ENCODE measurements around the gene DENND4A. TPM values are rescaled to one million over a fixed set of nuclear protein-coding genes. Genes with fewer than 3 reads are reported as not detected.

Gene DENND4A
- total and polyA plus RNA-seq, 2 of the 4 experiments (the other 2 are of a cell fraction) = 4.1 to 17.7 TPM

DNA sequence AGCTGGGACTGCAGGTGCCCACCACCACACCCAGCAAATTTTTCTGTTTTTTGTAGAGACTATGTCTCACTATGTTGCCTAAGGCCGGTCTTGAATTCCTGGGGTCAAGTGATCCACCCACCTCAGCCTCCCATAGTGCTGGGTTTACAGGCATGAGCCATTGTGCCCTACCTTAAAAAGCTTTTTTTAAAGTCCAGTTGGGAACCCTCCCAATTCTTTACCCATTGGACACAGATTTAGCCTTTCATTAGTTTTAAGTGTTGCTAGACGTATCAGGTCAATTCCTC lies 1.7 kb upstream of the DENND4A start:
- dilution Hi-C loops (cut with HindIII; ENCODE audit: low sequenced_read_pairs, unreplicated experiment) (no loop called here), intact Hi-C loops (cut with micrococcal nuclease) (loop anchor here (5.0 kb wide), 2 partner anchors 39 to 64 kb away; no protein-coding TSS in a partner anchor), in situ Hi-C loops (cut with MboI; ENCODE audit: low sequenced_read_pairs) (no loop called here)
- Histone ChIP-seq H3K23ac (ENCODE audit: low read depth, low read length) (no peak overlapping the region), H3K9me1 (ENCODE audit: insufficient read depth, low read length) (peaks cover 5% of the 10 kb centered on the region), H3K9ac (ENCODE audit: low read depth, low read length) (no peak overlapping the region), H3K4ac (ENCODE audit: low read depth, low read length) (no peak overlapping the region), H3K56ac (ENCODE audit: extremely low read depth, insufficient read depth, low read length) (no peak overlapping the region), H3K27ac (ENCODE audit: insufficient read depth, low read length) (no peak overlapping the region), H4K20me1 (ENCODE audit: insufficient read depth, low read length) (peaks cover 4% of the 10 kb centered on the region; the same call in 1 of the 2 replicates), H3K9me3 (ENCODE audit: control insufficient read depth, insufficient read depth, low read length) (no peaks in the 10 kb centered on the region), H2AK5ac (ENCODE audit: low read depth, low read length) (no peak overlapping the region), H4K91ac (ENCODE audit: insufficient read depth, low read depth, low read length) (no peak overlapping the region), H3K14ac (replicated peaks; ENCODE audit: low read depth, low read length) (no peak overlapping the region), H3K27me3 (ENCODE audit: control insufficient read depth, insufficient read depth, low read length) (no peaks in the 10 kb centered on the region), H3K18ac (ENCODE audit: low read depth, low read length) (no peak overlapping the region), H3K4me2 (ENCODE audit: low read depth, low read length) (no peak overlapping the region), H3K4me1 (ENCODE audit: control insufficient read depth, insufficient read depth, low read length) (peaks cover 2% of the 10 kb centered on the region; the same call in 1 of the 2 replicates), H3K79me1 (ENCODE audit: low read depth in 1 of 2, low read length in 2 of 2) (peaks cover 6 to 21% of the 10 kb centered on the region in 2 experiments), H3K36me3 (ENCODE audit: control insufficient read depth, insufficient read depth, low read length) (no peaks in the 10 kb centered on the region), H4K5ac (ENCODE audit: low read depth, low read length) (no peak overlapping the region), H2BK5ac (ENCODE audit: low read depth, low read length, poor library complexity, severe bottlenecking) (no peak overlapping the region), H2BK15ac (ENCODE audit: low read depth, low read length) (no peak overlapping the region), H4K8ac (ENCODE audit: low read depth in 2 of 2, low read length in 2 of 2) (no peak overlapping the region), H3K4me3 (ENCODE audit: insufficient read depth, low read depth, low read length) (no peak overlapping the region), H2AFZ (replicated peaks; ENCODE audit: low read length, poor library complexity) (no peak overlapping the region), H2BK120ac (ENCODE audit: low read depth, low read length) (no peak overlapping the region), H2BK20ac (ENCODE audit: low read depth, low read length) (no peak overlapping the region), H2AK9ac (replicated peaks; ENCODE audit: low read depth, low read length, poor library complexity) (no peak overlapping the region)
- ChIA-PET CTCF (interaction anchor here (0.6 kb wide), 1 partner anchor 29 kb away, joined by 4 read pairs; no protein-coding TSS in a partner anchor), POLR2A (ENCODE audit: unreplicated experiment) (no interaction called here)
- WGBS, 2 experiments (ENCODE audit: extremely low coverage in 2 of 2, insufficient read length in 1 of 2) = no CpG with 5 or more reads among the region's 2 CpGs
- no TSS peak for BruUV-seq (replicated peaks)
- TF ChIP-seq MXI1 (IDR thresholded peaks at IDR 0.05; ENCODE audit: borderline replicate concordance, low read depth, low read length) (no peak), BHLHE40 (IDR thresholded peaks at IDR 0.05; ENCODE audit: low read depth, low read length) (no peak), SMC3 (IDR thresholded peaks at IDR 0.05; ENCODE audit: low read depth, low read length) (no peak), USF2 (IDR thresholded peaks at IDR 0.05; ENCODE audit: low read depth, low read length) (no peak), RFX5 (IDR thresholded peaks at IDR 0.05; ENCODE audit: low read depth, low read length) (no peak), ELK1 (IDR thresholded peaks at IDR 0.05; ENCODE audit: borderline replicate concordance, low read depth, low read length) (no peak), RCOR1 (IDR thresholded peaks at IDR 0.05; ENCODE audit: insufficient replicate concordance, low read length) (no peak), CEBPB (IDR thresholded peaks at IDR 0.05; ENCODE audit: low read depth, low read length) (no peak), POLR2A (IDR thresholded peaks at IDR 0.05; ENCODE audit: low read depth, low read length) (no peak), CTCF (conservative IDR thresholded peaks at IDR 0.05; ENCODE audit: low read depth, low read length) (no peak), FOS (IDR thresholded peaks at IDR 0.05; ENCODE audit: low read depth, low read length) (no peak), NFE2L2 (IDR thresholded peaks at IDR 0.05; ENCODE audit: low read depth, low read length) (no peak), RAD21 (IDR thresholded peaks at IDR 0.05; ENCODE audit: low read length) (no peak), MAFK (IDR thresholded peaks at IDR 0.05; ENCODE audit: low read depth, low read length) (no peak), MAZ (IDR thresholded peaks at IDR 0.05; ENCODE audit: borderline replicate concordance, low read depth, low read length) (no peak), CHD1 (IDR thresholded peaks at IDR 0.05; ENCODE audit: low read depth, low read length) (no peak)
- DNase-seq (no peak), ATAC-seq (ENCODE audit: low read depth) (no peak)
